ENCODE data around the gene FFAR4. TPM values are rescaled to one million over a fixed set of nuclear protein-coding genes. Genes with fewer than 3 reads are reported as not detected.

FFAR4 gene
- total and polyA plus RNA-seq, 7 donors: 0.01 to 0.18 (median 0.08) TPM; not detected in 3

- H3K27me3 ChIP-seq (ENCODE audit: insufficient read depth in 3 of 3, low read length in 2 of 3): peaks cover 0 to 2% (median 0%) of the 10 kb centered on the region in 3 donors
- WGBS, 3 donors: 89 to 93% (median 93%) methylated on average over 5 of the region's 5 CpGs
- H3K27ac ChIP-seq: no peak overlapping the region
- TF ChIP-seq, protein P1, sequence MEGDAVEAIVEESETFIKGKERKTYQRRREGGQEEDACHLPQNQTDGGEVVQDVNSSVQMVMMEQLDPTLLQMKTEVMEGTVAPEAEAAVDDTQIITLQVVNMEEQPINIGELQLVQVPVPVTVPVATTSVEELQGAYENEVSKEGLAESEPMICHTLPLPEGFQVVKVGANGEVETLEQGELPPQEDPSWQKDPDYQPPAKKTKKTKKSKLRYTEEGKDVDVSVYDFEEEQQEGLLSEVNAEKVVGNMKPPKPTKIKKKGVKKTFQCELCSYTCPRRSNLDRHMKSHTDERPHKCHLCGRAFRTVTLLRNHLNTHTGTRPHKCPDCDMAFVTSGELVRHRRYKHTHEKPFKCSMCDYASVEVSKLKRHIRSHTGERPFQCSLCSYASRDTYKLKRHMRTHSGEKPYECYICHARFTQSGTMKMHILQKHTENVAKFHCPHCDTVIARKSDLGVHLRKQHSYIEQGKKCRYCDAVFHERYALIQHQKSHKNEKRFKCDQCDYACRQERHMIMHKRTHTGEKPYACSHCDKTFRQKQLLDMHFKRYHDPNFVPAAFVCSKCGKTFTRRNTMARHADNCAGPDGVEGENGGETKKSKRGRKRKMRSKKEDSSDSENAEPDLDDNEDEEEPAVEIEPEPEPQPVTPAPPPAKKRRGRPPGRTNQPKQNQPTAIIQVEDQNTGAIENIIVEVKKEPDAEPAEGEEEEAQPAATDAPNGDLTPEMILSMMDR (IDR thresholded peaks at IDR 0.05): no peak
- ATAC-seq (no peak), DNase-seq (no peak)
- no peaks in the 10 kb centered on the region for H3K36me3 ChIP-seq (ENCODE audit: insufficient read depth in 1 of 2, low read depth in 1 of 2)
- H3K4me1 ChIP-seq: no peaks in the 10 kb centered on the region
- no peak overlapping the region for H3K4me3 ChIP-seq
- intact Hi-C loops (cut with DNase I): loop anchor here in 1 of 2 donors (5.0 kb wide), 1 partner anchor 134 kb away; no protein-coding TSS in a partner anchor
- no peaks in the 10 kb centered on the region for H3K9me3 ChIP-seq
These were observed 17.9 kb upstream of the FFAR4 start for GRCh38 chr10:93548376-93549071.

GRCh38 chr10:93550606-93551005 lies 15.9 kb upstream of the FFAR4 start:
- TF ChIP-seq, protein P1 (IDR thresholded peaks at IDR 0.05): no peak
- Histone ChIP-seq H3K36me3 (ENCODE audit: insufficient read depth in 1 of 2, low read depth in 1 of 2) (no peaks in the 10 kb centered on the region), H3K4me3 (no peak overlapping the region), H3K4me1 (no peaks in the 10 kb centered on the region), H3K27ac (no peak overlapping the region), H3K27me3 (ENCODE audit: insufficient read depth in 3 of 3, low read length in 2 of 3) (peaks cover 0 to 2% (median 0%) of the 10 kb centered on the region in 3 donors), H3K9me3 (no peaks in the 10 kb centered on the region)
- intact Hi-C loops (cut with DNase I): no loop called here
- ATAC-seq (no peak), DNase-seq (no peak)
- 75 to 86% (median 85%) methylated on average over 4 of the region's 4 CpGs for WGBS, 3 donors

DNA sequence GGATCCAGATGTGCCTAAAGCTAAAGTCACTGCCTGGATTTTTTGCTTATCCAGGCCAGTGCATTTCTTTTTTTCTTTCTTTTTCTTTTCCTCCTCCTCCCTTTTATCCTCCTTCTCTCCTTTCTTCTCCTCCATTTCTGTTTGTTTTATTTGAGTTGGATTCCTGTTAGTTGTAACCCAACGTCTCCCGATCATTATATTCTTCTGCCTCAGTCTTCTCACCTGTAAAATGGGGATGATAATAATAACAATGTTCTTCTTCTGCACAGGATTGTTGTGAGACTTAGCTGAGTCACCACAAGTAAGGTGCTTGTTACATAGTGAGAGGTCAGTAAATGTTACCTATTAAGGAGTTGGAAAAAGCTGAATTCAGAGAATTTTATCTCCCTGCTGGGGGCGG lies 13.7 kb upstream of the FFAR4 start:
- Histone ChIP-seq H3K36me3 (ENCODE audit: insufficient read depth in 1 of 2, low read depth in 1 of 2) (no peaks in the 10 kb centered on the region), H3K4me1 (no peaks in the 10 kb centered on the region), H3K9me3 (no peaks in the 10 kb centered on the region), H3K27me3 (ENCODE audit: insufficient read depth in 3 of 3, low read length in 2 of 3) (no peaks in the 10 kb centered on the region), H3K27ac (no peak overlapping the region), H3K4me3 (no peak overlapping the region)
- WGBS, 3 donors: 88 to 93% (median 91%) methylated on average over 3 of the region's 3 CpGs
- TF ChIP-seq, protein P1 (IDR thresholded peaks at IDR 0.05): no peak
- intact Hi-C loops (cut with DNase I): no loop called here
- DNase-seq (no peak), ATAC-seq (no peak)

- H3K36me3 ChIP-seq (ENCODE audit: insufficient read depth in 1 of 2, low read depth in 1 of 2): no peaks in the 10 kb centered on the region
- no peak overlapping the region for H3K4me3 ChIP-seq
- no peaks in the 10 kb centered on the region for H3K4me1 ChIP-seq
- 54 to 67% (median 55%) methylated on average over 7 to 8 of the region's 8 CpGs for WGBS, 3 donors
- H3K27ac ChIP-seq: no peak overlapping the region
- no peaks in the 10 kb centered on the region for H3K27me3 ChIP-seq (ENCODE audit: insufficient read depth in 3 of 3, low read length in 2 of 3)
- no peaks in the 10 kb centered on the region for H3K9me3 ChIP-seq
- intact Hi-C loops (cut with DNase I): no loop called here
- TF ChIP-seq, protein P1 (IDR thresholded peaks at IDR 0.05): no peak
- DNase-seq: no peak
- no peak for ATAC-seq
These were observed 12.8 kb upstream of the FFAR4 start for GRCh38 chr10:93553482-93554315.

All from psoas muscle (tissue), 8 donors.